GM18499 (cell line): ENCODE results near the gene AGBL5.

Experiments
- ATAC-seq: cut with Tn5 transposase; IDR thresholded peaks from one replicate; pipeline ENCODE4 v1.9.1; 2021; ENCODE audit warnings: moderate number of reproducible peaks; ENCODE audit not compliant: insufficient read depth, unreplicated experiment

The AGBL5 gene

GRCh38 chr2:27049422-27050280 lies 1.8 kb upstream of the AGBL5 start:
- ATAC-seq: peak; percentile 9

GRCh38 chr2:27050281-27050995 lies 1.0 kb upstream of the AGBL5 start:
- ATAC-seq: peak; percentile 34

GRCh38 chr2:27051902-27052645 lies 606 bp downstream of the AGBL5 start:
- no peak for ATAC-seq

- no peak for ATAC-seq
Measured at GRCh38 chr2:27053321-27053720, 1.9 kb downstream of the AGBL5 start.

- no peak for ATAC-seq
Measured at GRCh38 chr2:27053776-27054175, 2.3 kb downstream of the AGBL5 start.

- ATAC-seq: no peak
Measured at GRCh38 chr2:27054721-27055120, 3.3 kb downstream of the AGBL5 start.

- ATAC-seq: no peak
Measured at GRCh38 chr2:27057184-27057583, 5.7 kb downstream of the AGBL5 start.

- ATAC-seq: no peak
Measured at GRCh38 chr2:27058210-27058609, 6.7 kb downstream of the AGBL5 start.

GRCh38 chr2:27059141-27059820 lies 7.8 kb downstream of the AGBL5 start:
- no peak for ATAC-seq

- ATAC-seq: no peak
Measured at GRCh38 chr2:27060323-27060722, 8.9 kb downstream of the AGBL5 start.

- ATAC-seq: no peak
Measured at GRCh38 chr2:27065128-27065527, 13.7 kb downstream of the AGBL5 start.

GRCh38 chr2:27067385-27067784 lies 15.9 kb downstream of the AGBL5 start:
- no peak for ATAC-seq

GRCh38 chr2:27069436-27069835 lies 18.0 kb downstream of the AGBL5 start:
- no peak for ATAC-seq

GRCh38 chr2:27069961-27070618 lies 18.6 kb downstream of the AGBL5 start:
- ATAC-seq: no peak

- ATAC-seq: no peak
Measured at GRCh38 chr2:27070653-27071276, 19.3 kb downstream of the AGBL5 start.

- peak; percentile 43 for ATAC-seq
Measured at GRCh38 chr2:27071277-27071989, 20.0 kb downstream of the AGBL5 start, which contains the start of gene OST4. Gene OST4 (minus strand): TSS chr2:27071654.

GRCh38 chr2:27071990-27072830 lies 20.7 kb downstream of the AGBL5 start:
- peak; percentile 7 for ATAC-seq

GRCh38 chr2:27072920-27073319 lies 21.5 kb downstream of the AGBL5 start:
- ATAC-seq: no peak
